ENCODE results near the gene CACNA1A.

CACNA1A gene

GRCh38 chr19:13506471-13506820 lies at the start of gene CACNA1A:
Gene CACNA1A (minus strand): TSS chr19:13506479. CDS start chr19:13506224, 255 bp downstream.
- H3K4me1 ChIP-seq (ENCODE audit: control insufficient read depth, insufficient read depth, low read length) = no peaks in the 10 kb centered on the region
- no CpG with 5 or more reads among the region's 21 CpGs for whole genome bisulfite sequencing (ENCODE audit: insufficient coverage, insufficient read length)
- no peaks in the 10 kb centered on the region for H3K36me3 ChIP-seq (ENCODE audit: control insufficient read depth, insufficient read depth, low read length)
- H3K4me3 ChIP-seq (ENCODE audit: low read length) = peak within 1 kb of the TSS; percentile 80
- no peaks in the 10 kb centered on the region for H3K27me3 ChIP-seq (ENCODE audit: control insufficient read depth, insufficient read depth, low read length)
- DNase-seq (ENCODE audit: low read depth, low spot score) = no peak
- H3K27ac ChIP-seq (ENCODE audit: low read length) = no peak within 1 kb of the TSS
- H3K9me3 ChIP-seq (ENCODE audit: control insufficient read depth, insufficient read depth, low read length) = no peaks in the 10 kb centered on the region

- no peak for DNase-seq (ENCODE audit: low read depth, low spot score)
- no peaks in the 10 kb centered on the region for H3K4me1 ChIP-seq (ENCODE audit: control insufficient read depth, insufficient read depth, low read length)
- no peak overlapping the region for H3K27ac ChIP-seq (ENCODE audit: low read length)
- no peaks in the 10 kb centered on the region for H3K36me3 ChIP-seq (ENCODE audit: control insufficient read depth, insufficient read depth, low read length)
- no CpG with 5 or more reads among the region's 10 CpGs for WGBS (ENCODE audit: insufficient coverage, insufficient read length)
- no peaks in the 10 kb centered on the region for H3K27me3 ChIP-seq (ENCODE audit: control insufficient read depth, insufficient read depth, low read length)
- no peak overlapping the region for H3K4me3 ChIP-seq (ENCODE audit: low read length)
- no peaks in the 10 kb centered on the region for H3K9me3 ChIP-seq (ENCODE audit: control insufficient read depth, insufficient read depth, low read length)
Measured at GRCh38 chr19:13554506-13555240, 48.4 kb upstream of the CACNA1A start.

- Histone ChIP-seq H3K27ac (ENCODE audit: low read length) (no peak overlapping the region), H3K4me1 (ENCODE audit: control insufficient read depth, insufficient read depth, low read length) (no peaks in the 10 kb centered on the region), H3K36me3 (ENCODE audit: control insufficient read depth, insufficient read depth, low read length) (no peaks in the 10 kb centered on the region), H3K4me3 (ENCODE audit: low read length) (no peak overlapping the region), H3K9me3 (ENCODE audit: control insufficient read depth, insufficient read depth, low read length) (no peaks in the 10 kb centered on the region), H3K27me3 (ENCODE audit: control insufficient read depth, insufficient read depth, low read length) (no peaks in the 10 kb centered on the region)
- DNase-seq (ENCODE audit: low read depth, low spot score) = no peak
- no CpG with 5 or more reads among the region's 2 CpGs for WGBS (ENCODE audit: insufficient coverage, insufficient read length)
Measured at GRCh38 chr19:13553880-13554400, 47.7 kb upstream of the CACNA1A start.

GRCh38 chr19:13548131-13548530 lies 41.9 kb upstream of the CACNA1A start:
- Histone ChIP-seq H3K36me3 (ENCODE audit: control insufficient read depth, insufficient read depth, low read length) (no peaks in the 10 kb centered on the region), H3K9me3 (ENCODE audit: control insufficient read depth, insufficient read depth, low read length) (no peaks in the 10 kb centered on the region), H3K27me3 (ENCODE audit: control insufficient read depth, insufficient read depth, low read length) (no peaks in the 10 kb centered on the region), H3K4me3 (ENCODE audit: low read length) (no peak overlapping the region), H3K4me1 (ENCODE audit: control insufficient read depth, insufficient read depth, low read length) (no peaks in the 10 kb centered on the region), H3K27ac (ENCODE audit: low read length) (no peak overlapping the region)
- DNase-seq (ENCODE audit: low read depth, low spot score) = no peak
- WGBS (ENCODE audit: insufficient coverage, insufficient read length) = no CpG with 5 or more reads among the region's 3 CpGs

- Histone ChIP-seq H3K27me3 (ENCODE audit: control insufficient read depth, insufficient read depth, low read length) (no peaks in the 10 kb centered on the region), H3K27ac (ENCODE audit: low read length) (no peak overlapping the region), H3K9me3 (ENCODE audit: control insufficient read depth, insufficient read depth, low read length) (no peaks in the 10 kb centered on the region), H3K4me3 (ENCODE audit: low read length) (no peak overlapping the region), H3K4me1 (ENCODE audit: control insufficient read depth, insufficient read depth, low read length) (no peaks in the 10 kb centered on the region), H3K36me3 (ENCODE audit: control insufficient read depth, insufficient read depth, low read length) (no peaks in the 10 kb centered on the region)
- no peak for DNase-seq (ENCODE audit: low read depth, low spot score)
Measured at GRCh38 chr19:13547102-13547501, 40.8 kb upstream of the CACNA1A start.

- Histone ChIP-seq H3K27ac (ENCODE audit: low read length) (no peak overlapping the region), H3K4me3 (ENCODE audit: low read length) (no peak overlapping the region), H3K27me3 (ENCODE audit: control insufficient read depth, insufficient read depth, low read length) (no peaks in the 10 kb centered on the region), H3K36me3 (ENCODE audit: control insufficient read depth, insufficient read depth, low read length) (no peaks in the 10 kb centered on the region), H3K4me1 (ENCODE audit: control insufficient read depth, insufficient read depth, low read length) (no peaks in the 10 kb centered on the region), H3K9me3 (ENCODE audit: control insufficient read depth, insufficient read depth, low read length) (no peaks in the 10 kb centered on the region)
- no CpG with 5 or more reads among the region's 2 CpGs for WGBS (ENCODE audit: insufficient coverage, insufficient read length)
- DNase-seq (ENCODE audit: low read depth, low spot score) = no peak
Measured at GRCh38 chr19:13544423-13544822, 38.1 kb upstream of the CACNA1A start.

GRCh38 chr19:13541554-13541953 lies 35.3 kb upstream of the CACNA1A start:
- DNase-seq (ENCODE audit: low read depth, low spot score) = no peak
- Histone ChIP-seq H3K27me3 (ENCODE audit: control insufficient read depth, insufficient read depth, low read length) (no peaks in the 10 kb centered on the region), H3K4me1 (ENCODE audit: control insufficient read depth, insufficient read depth, low read length) (0 out of 2 replicates have a peak, but pooled peaks cover 2% of the 10 kb centered on the region), H3K36me3 (ENCODE audit: control insufficient read depth, insufficient read depth, low read length) (no peaks in the 10 kb centered on the region), H3K27ac (ENCODE audit: low read length) (no peak overlapping the region), H3K9me3 (ENCODE audit: control insufficient read depth, insufficient read depth, low read length) (no peaks in the 10 kb centered on the region), H3K4me3 (ENCODE audit: low read length) (no peak overlapping the region)
- WGBS (ENCODE audit: insufficient coverage, insufficient read length) = no CpG with 5 or more reads among the region's 1 CpG

GRCh38 chr19:13539332-13539731 lies 33.1 kb upstream of the CACNA1A start:
- no CpG with 5 or more reads among the region's 1 CpG for WGBS (ENCODE audit: insufficient coverage, insufficient read length)
- Histone ChIP-seq H3K27me3 (ENCODE audit: control insufficient read depth, insufficient read depth, low read length) (no peaks in the 10 kb centered on the region), H3K36me3 (ENCODE audit: control insufficient read depth, insufficient read depth, low read length) (no peaks in the 10 kb centered on the region), H3K4me1 (ENCODE audit: control insufficient read depth, insufficient read depth, low read length) (0 out of 2 replicates have a peak, but pooled peaks cover 2% of the 10 kb centered on the region), H3K4me3 (ENCODE audit: low read length) (no peak overlapping the region), H3K9me3 (ENCODE audit: control insufficient read depth, insufficient read depth, low read length) (no peaks in the 10 kb centered on the region), H3K27ac (ENCODE audit: low read length) (no peak overlapping the region)
- no peak for DNase-seq (ENCODE audit: low read depth, low spot score)

- Histone ChIP-seq H3K4me3 (ENCODE audit: low read length) (no peak overlapping the region), H3K27ac (ENCODE audit: low read length) (no peak overlapping the region), H3K9me3 (ENCODE audit: control insufficient read depth, insufficient read depth, low read length) (no peaks in the 10 kb centered on the region), H3K36me3 (ENCODE audit: control insufficient read depth, insufficient read depth, low read length) (no peaks in the 10 kb centered on the region), H3K4me1 (ENCODE audit: control insufficient read depth, insufficient read depth, low read length) (0 out of 2 replicates have a peak, but pooled peaks cover 2% of the 10 kb centered on the region), H3K27me3 (ENCODE audit: control insufficient read depth, insufficient read depth, low read length) (no peaks in the 10 kb centered on the region)
- WGBS (ENCODE audit: insufficient coverage, insufficient read length) = no CpG with 5 or more reads among the region's 7 CpGs
- no peak for DNase-seq (ENCODE audit: low read depth, low spot score)
Measured at GRCh38 chr19:13538601-13539253, 32.4 kb upstream of the CACNA1A start.

GRCh38 chr19:13537454-13537853 lies 31.2 kb upstream of the CACNA1A start:
- H3K27me3 ChIP-seq (ENCODE audit: control insufficient read depth, insufficient read depth, low read length) = no peaks in the 10 kb centered on the region
- no peak overlapping the region for H3K27ac ChIP-seq (ENCODE audit: low read length)
- H3K4me1 ChIP-seq (ENCODE audit: control insufficient read depth, insufficient read depth, low read length) = 0 out of 2 replicates have a peak, but pooled peaks cover 2% of the 10 kb centered on the region
- DNase-seq (ENCODE audit: low read depth, low spot score) = no peak
- no peaks in the 10 kb centered on the region for H3K36me3 ChIP-seq (ENCODE audit: control insufficient read depth, insufficient read depth, low read length)
- WGBS (ENCODE audit: insufficient coverage, insufficient read length) = no CpG with 5 or more reads among the region's 6 CpGs
- no peaks in the 10 kb centered on the region for H3K9me3 ChIP-seq (ENCODE audit: control insufficient read depth, insufficient read depth, low read length)
- H3K4me3 ChIP-seq (ENCODE audit: low read length) = no peak overlapping the region

Data from iPS DF 6.9 (cell line).